8988T (cell line): ENCODE measurements around the gene NFKB2.

Source experiments
- DNase-seq: peaks from one replicate; pipeline ENCODE4 v3.0.0; 2011

Gene NFKB2

DNA sequence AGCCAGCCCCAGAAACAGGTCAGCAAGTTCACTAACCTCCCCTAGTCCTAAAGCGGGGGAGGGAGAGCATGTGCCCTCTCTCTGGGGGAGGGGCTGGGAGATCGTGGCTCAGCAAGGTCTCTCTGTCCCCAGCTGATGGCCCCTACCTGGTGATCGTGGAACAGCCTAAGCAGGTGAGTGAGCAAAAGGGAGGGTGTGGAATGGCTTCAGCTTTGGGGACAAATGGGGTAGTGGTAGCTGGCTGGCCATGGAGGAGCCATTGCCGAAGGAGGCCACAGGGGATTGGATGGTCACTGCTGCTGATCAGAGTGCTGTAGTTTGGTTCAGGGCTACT, 779 bp downstream of the NFKB2 start:
- no peak for DNase-seq

GRCh38 chr10:102396730-102397151, 1.2 kb downstream of the NFKB2 start:
- DNase-seq, result no peak

DNA sequence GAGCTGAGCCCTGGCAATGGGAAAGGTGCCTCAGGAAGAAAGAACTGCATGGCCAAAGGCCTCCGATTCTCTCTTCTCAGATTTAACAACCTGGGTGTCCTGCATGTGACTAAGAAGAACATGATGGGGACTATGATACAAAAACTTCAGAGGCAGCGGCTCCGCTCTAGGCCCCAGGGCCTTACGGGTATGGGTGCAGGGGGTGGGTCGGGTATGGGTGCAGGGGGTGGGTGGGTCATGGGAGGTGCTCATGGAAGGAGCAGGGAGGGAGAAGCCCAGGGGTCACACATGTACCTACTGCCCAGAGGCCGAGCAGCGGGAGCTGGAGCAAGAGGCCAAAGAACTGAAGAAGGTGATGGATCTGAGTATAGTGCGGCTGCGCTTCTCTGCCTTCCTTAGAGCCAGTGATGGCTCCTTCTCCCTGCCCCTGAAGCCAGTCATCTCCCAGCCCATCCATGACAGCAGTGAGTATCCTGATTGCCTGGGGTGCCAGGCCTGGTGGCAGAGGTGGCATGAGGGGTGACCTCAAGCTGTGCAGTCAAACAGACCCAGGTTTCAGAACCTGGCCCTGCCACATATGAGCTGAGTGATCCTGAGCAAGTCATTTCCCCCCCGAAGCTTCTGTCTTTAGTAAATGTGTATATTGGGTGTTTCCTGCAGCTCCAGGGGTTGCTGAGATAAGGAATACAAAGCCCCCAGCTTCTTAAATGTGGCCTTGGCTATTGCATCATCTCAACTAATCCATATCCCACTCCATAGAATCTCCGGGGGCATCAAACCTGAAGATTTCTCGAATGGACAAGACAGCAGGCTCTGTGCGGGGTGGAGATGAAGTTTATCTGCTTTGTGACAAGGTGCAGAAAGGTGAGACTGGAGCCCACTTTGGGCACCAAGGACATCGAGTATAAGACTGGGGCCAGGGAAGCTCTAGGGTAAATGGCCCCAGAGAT, 2.0 kb downstream of the NFKB2 start:
- no peak for DNase-seq

DNA sequence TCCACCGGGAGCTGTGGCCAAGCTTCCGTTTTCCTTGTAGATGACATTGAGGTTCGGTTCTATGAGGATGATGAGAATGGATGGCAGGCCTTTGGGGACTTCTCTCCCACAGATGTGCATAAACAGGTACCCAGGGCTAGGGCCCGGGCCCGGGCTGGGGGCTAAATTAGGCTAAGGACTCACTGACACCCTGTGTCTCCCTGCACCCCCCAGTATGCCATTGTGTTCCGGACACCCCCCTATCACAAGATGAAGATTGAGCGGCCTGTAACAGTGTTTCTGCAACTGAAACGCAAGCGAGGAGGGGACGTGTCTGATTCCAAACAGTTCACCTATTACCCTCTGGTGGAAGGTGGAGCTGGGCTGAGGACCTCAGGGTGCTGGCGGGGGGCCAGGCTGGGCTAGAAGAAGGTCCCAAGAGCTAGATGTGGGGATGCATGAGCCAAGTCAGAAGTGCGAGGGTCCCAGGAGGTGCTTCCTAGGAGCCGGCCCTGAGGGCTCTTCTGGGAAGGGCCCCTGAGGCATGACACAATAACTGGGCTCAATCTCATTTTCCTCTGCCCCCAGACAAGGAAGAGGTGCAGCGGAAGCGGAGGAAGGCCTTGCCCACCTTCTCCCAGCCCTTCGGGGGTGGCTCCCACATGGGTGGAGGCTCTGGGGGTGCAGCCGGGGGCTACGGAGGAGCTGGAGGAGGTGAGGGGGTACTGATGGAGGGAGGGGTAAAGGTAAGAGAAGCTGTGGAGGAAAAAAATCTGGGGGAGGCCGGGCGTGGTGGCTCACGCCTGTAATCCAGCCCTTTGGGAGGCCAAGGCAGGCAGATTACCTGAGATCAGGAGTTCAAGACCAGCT, 2.9 kb downstream of the NFKB2 start:
- DNase-seq, result no peak

- DNase-seq, result peak; percentile 97
Measured at GRCh38 chr10:102399217-102400021, 3.9 kb downstream of the NFKB2 start.

DNA sequence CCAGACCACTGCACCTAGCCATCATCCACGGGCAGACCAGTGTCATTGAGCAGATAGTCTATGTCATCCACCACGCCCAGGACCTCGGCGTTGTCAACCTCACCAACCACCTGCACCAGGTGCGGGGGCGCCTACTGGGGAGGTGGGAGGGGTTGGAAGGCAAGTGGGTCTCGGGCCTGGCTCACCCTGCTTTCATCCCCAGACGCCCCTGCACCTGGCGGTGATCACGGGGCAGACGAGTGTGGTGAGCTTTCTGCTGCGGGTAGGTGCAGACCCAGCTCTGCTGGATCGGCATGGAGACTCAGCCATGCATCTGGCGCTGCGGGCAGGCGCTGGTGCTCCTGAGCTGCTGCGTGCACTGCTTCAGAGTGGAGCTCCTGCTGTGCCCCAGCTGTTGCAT, 4.6 kb downstream of the NFKB2 start:
- DNase-seq, result no peak

- no peak for DNase-seq
Measured at GRCh38 chr10:102400598-102401341, 5.3 kb downstream of the NFKB2 start.

GRCh38 chr10:102401342-102401654, 5.8 kb downstream of the NFKB2 start:
- DNase-seq, result no peak

DNA sequence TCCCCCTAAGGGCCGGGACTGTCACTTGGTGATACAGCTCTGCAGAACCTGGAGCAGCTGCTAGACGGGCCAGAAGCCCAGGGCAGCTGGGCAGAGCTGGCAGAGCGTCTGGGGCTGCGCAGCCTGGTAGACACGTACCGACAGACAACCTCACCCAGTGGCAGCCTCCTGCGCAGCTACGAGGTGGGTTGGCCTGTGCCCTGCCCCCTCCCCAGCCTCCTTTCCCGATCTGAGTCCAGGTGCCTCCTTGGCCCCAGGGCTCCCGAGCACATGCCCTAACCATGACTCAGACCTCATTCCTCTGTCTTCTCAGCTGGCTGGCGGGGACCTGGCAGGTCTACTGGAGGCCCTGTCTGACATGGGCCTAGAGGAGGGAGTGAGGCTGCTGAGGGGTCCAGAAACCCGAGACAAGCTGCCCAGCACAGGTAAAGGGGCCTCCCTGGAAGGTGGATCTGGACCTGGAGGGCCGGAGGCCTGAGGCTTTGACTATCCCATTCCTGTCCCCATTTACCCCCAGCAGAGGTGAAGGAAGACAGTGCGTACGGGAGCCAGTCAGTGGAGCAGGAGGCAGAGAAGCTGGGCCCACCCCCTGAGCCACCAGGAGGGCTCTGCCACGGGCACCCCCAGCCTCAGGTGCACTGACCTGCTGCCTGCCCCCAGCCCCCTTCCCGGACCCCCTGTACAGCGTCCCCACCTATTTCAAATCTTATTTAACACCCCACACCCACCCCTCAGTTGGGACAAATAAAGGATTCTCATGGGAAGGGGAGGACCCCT, 6.4 kb downstream of the NFKB2 start:
- peak; percentile 95 for DNase-seq

- DNase-seq, result no peak
Measured at GRCh38 chr10:102402512-102402896, 7.0 kb downstream of the NFKB2 start.

DNA sequence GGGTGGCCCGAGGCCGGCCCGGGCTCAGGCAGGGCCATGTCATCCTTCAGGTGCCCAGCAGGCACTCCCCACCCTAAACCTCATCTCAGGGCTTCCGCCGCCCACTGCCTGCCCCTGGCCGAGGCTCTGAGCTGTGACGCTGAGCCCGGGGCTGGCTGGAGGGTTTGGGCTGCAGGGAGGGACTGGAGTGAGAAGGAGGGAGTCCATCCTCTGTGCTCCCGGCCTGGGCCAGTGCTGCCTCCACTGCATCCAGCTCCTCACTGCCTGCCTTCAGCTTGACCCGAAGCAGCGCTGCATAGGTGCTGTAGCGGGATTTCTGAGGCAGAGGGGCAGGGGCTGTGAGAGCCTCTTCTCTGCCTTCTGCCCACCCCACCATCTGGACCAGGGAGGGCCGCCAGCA, 7.6 kb downstream of the NFKB2 start:
- DNase-seq, result no peak

- DNase-seq, result no peak
Measured at GRCh38 chr10:102404361-102405107, 9.0 kb downstream of the NFKB2 start.

DNA sequence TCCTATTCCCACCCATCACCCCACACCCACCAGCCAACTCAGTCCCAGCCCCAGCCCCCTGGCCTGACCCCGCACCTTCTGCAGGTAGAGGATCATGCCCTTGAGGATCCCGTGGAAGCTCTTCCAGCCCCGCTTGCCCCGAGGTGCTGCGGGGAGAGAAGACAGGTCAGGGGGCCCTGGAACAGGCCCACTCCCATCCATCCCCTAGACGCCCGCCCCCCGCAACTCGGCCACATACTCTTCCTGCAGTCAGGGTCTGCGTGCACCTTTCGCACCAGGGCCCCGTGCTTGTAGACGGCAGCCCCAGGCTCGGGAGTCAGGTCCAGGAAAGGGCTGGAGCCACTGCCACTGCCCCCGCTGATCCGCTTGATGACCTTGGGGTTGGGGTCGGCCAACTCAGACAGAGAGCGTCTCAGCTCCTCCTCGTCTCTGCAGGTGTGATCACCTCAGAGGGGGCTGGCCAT, 9.6 kb downstream of the NFKB2 start:
- no peak for DNase-seq

- peak; percentile 33 for DNase-seq
Measured at GRCh38 chr10:102405632-102406031, 10.1 kb downstream of the NFKB2 start.

GRCh38 chr10:102406815-102407214, 11.3 kb downstream of the NFKB2 start:
- no peak for DNase-seq

DNA sequence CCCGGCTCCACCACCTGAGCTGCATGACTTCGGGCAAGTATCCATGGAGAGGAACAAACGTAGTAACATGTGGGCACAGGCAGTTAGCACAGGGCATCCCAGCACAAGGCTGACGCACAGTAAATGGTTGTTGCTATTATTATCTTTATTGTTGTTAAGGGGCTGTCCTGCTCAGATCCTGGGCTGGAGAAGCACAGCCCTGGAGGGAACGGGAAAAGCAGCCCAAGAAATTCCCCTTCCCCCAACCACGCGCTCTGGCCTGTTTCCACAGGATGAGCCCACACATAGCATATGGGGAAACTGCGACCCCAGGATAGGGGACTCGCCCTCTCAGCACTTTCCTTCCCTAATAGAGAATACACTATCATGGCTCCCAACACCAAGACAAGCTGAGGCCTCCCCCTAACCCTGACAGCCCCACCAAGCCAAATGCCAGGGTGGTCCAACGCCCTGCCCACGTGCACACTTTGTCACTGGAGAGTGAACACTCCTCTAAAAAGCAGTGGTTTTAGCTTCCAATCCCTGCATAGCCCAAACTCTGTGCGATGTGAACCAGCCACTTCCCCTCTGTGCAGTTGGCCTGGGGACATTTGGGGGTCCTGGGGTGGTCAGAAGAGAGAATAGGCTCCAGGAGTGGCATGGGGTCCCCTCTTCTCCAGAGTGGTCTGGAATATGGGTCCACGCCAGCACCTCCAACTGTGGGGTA, 12.1 kb downstream of the NFKB2 start:
- no peak for DNase-seq

DNA sequence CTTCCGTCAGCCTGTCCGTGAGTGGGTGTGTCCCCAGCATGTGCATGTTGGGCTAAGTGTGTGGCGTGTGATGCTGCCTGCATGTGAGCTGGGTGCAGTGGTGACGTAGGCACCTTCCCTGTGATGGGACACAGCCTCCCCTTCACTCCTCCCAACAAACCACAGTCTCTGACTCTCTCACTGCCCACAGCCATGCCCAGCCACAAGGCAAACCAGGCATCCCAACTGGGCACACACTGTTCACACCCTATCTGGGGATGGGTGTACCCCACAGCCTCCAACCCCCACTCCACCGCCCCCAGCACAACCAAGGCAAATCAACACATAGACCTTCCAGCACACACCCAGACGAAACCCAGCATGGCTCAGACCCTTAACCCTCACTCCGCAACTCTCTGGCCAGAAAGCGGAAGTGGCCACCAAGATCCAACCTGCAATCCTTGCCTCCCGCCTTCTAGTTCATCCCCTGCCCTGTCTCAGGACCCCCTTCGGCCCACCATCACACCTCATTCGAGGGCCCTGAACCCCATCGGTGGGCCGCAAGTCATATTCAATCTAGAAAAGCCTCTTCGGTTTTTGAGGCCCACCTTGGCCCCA, 12.7 kb downstream of the NFKB2 start:
- DNase-seq, result no peak

DNA sequence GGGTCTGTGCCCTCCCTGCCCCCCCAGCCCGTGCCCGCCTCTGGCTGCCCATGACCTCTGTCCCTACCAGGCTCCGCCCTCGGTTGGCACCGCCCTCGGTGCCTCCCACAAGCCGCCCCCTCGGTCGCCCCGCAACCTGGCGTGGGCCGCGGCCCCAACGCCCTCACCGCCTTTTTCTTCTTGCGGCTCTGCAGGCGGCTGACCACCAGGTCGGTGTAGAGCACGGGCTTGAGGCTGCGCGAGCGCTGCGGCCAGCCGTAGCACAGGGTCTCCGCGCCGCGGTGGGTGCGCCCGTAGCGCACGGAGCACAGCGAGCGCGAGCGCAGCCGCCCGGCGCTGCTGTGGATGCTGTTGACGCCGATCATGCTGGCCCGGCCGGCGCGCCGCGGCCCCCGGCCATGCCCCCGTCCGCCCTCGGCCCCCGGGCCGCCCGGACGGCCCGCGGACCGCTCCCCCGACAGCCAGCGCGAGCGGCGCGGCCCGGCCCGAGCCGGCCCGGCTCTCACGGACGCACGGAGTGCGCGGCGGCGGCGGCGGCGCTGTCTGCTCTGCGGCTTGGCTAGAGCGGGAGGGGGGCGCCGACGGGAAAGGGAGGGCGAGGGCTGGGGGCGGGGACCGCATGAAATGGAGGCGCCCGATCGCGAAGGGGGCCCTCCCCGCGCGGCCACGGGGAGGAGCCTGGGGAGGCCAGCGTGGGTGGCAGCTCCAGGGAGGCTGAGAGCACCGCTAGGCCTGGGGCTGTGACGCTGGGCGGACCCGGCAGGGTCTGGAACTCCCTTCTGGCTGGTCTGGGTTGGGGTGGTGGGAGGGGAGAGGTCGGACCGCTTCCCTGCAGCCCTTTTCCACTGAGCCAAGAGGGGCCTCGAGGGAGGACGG, 13.5 kb downstream of the NFKB2 start:
- DNase-seq, result peak; percentile 61
